Stomach (tissue), 9 donors: ENCODE results near the gene GLB1L3. TPM values are rescaled to one million over a fixed set of nuclear protein-coding genes. Genes with fewer than 3 reads are reported as not detected.
"Not testable (repeated sequence)": the region's sequence is repeated elsewhere in the genome, so short reads cannot be mapped to it uniquely, and the experiment has no call there.

Experiments
- DNase-seq, 2 donors: peaks; one replicate each; pipeline versions ENCODE4 v3.0.0 to v3.0.0-alpha.2; 2013 to 2019
- H3K27ac ChIP-seq, 5 donors: fragments of 200-600 bp in 4 of 5; sonication (generic) in 4 of 5; one replicate each; pipeline ENCODE4 v1.5.1; 2013 to 2019; ENCODE audit warnings: mild to moderate bottlenecking in 1 of 5, moderate library complexity in 1 of 5
- H3K27me3 ChIP-seq, 3 donors: fragments of 200-600 bp; sonication (generic); one replicate each; pipeline ENCODE4 v1.5.1; 2017 to 2019; ENCODE audit warnings: mixed run types in 1 of 3
- H3K36me3 ChIP-seq, 4 donors: fragments of 200-600 bp; sonication (generic); 1 replicate in 3 of 4; 2 replicates in 1 of 4; pipeline ENCODE4 v1.5.1; 2016 to 2019
- H3K4me1 ChIP-seq, 4 donors: fragments of 200-600 bp; sonication (generic); one replicate each; pipeline ENCODE4 v1.5.1; 2016 to 2019
- H3K4me3 ChIP-seq, 4 donors: fragments of 200-600 bp; sonication (generic) in 3 of 4; one replicate each; pipeline ENCODE4 v1.5.1; 2016 to 2019; ENCODE audit warnings: mild to moderate bottlenecking in 1 of 4
- H3K9me3 ChIP-seq, 4 donors: fragments of 200-600 bp; sonication (generic); one replicate each; pipeline ENCODE4 v1.5.1; 2016 to 2019
- CTCF ChIP-seq, 7 experiments: fragments of 450-650 bp in 4 of 7; fragments of 200-600 bp in 3 of 7; sonication (generic) in 3 of 7; IDR thresholded peaks; one replicate each; pipeline ENCODE4 v1.5.1; 2016 to 2019; ENCODE audit warnings: antibody characterized with exemption in 7 of 7, control low read depth in 2 of 7, mild to moderate bottlenecking in 1 of 7
- EP300 ChIP-seq: sonication (generic); formaldehyde crosslinking; IDR thresholded peaks from one replicate; pipeline ENCODE4 v1.6.1; 2017; ENCODE audit warnings: antibody characterized with exemption
- POLR2A ChIP-seq, 4 donors: fragments of 450-650 bp; IDR thresholded peaks; one replicate each; pipeline ENCODE4 v1.6.1; 2016; ENCODE audit warnings: antibody characterized with exemption in 4 of 4, control low read depth in 2 of 4, mild to moderate bottlenecking in 1 of 4, moderate library complexity in 1 of 4
- POLR2AphosphoS5 ChIP-seq, 3 donors: sonication (generic); formaldehyde crosslinking; IDR thresholded peaks; one replicate each; pipeline ENCODE4 v1.6.1; 2016; ENCODE audit warnings: antibody characterized with exemption in 3 of 3
- WGBS, 5 donors: extraction: QIAGEN DNeasy Blood & Tissue Kit in 3 of 5; methylation state at CpG; one replicate each; pipeline versions ENCODE4 v1.1.5 to v1.1.7; 2013 to 2018; 5-methylcytosine and 5-hydroxymethylcytosine counted together
- intact Hi-C: fragments of 100-400 bp; cut with DNase I; formaldehyde crosslinking; loops from one replicate; pipeline ENCODE4 v1.15.1; 2023; ENCODE audit warnings: low total_unique reads
- polyA plus RNA-seq, 3 donors: library from polyadenylated mRNA; stranded (reverse); fragments of 200-250 nt; gene quantifications; one replicate each; pipeline ENCODE4 v1.2.3, GENCODE V29; 2013
- total RNA-seq, 5 donors: library from RNA; depleted of rRNA; stranded (reverse); fragments of >200 nt; gene quantifications; one replicate each; pipeline versions ENCODE4 v1.1.0 to v1.2.3, GENCODE V29; 2014 to 2016
- donor health status: healthy with polysubstance abuse.
- donor health status: Bipolar disorder and iron deficiency.
- donor health status: healthy.

GLB1L3 gene
- total and polyA plus RNA-seq, 8 donors: 0.08 TPM; not detected in 7

- no peaks in the 10 kb centered on the region for H3K4me1 ChIP-seq
- no peak for DNase-seq
- H3K36me3 ChIP-seq: no peaks in the 10 kb centered on the region
- intact Hi-C loops: no loop called here
- H3K4me3 ChIP-seq: no peak overlapping the region
- TF ChIP-seq POLR2AphosphoS5 (IDR thresholded peaks at IDR 0.05): no peak
- TF ChIP-seq POLR2A (IDR thresholded peaks at IDR 0.05): no peak
- TF ChIP-seq CTCF (IDR thresholded peaks at IDR 0.05): no peak
- no peak for TF ChIP-seq EP300
- H3K27me3 ChIP-seq: no peaks in the 10 kb centered on the region
- H3K27ac ChIP-seq: no peak overlapping the region
- H3K9me3 ChIP-seq: no peaks in the 10 kb centered on the region
- WGBS, 5 donors: 91 to 94% (median 92%) methylated on average over 23 to 30 of the region's 30 CpGs
Observed at GRCh38 chr11:134342572-134343340, 66.6 kb downstream of the GLB1L3 start.

GRCh38 chr11:134343646-134344045 lies 67.5 kb downstream of the GLB1L3 start:
- no peaks in the 10 kb centered on the region for H3K36me3 ChIP-seq
- intact Hi-C loops: no loop called here
- no peaks in the 10 kb centered on the region for H3K4me1 ChIP-seq
- no peak overlapping the region for H3K27ac ChIP-seq
- H3K27me3 ChIP-seq: no peaks in the 10 kb centered on the region
- DNase-seq: no peak
- no peaks in the 10 kb centered on the region for H3K9me3 ChIP-seq
- 85 to 89% (median 85%) methylated on average over 15 of the region's 15 CpGs for WGBS, 5 donors
- no peak for TF ChIP-seq EP300
- TF ChIP-seq POLR2AphosphoS5 (IDR thresholded peaks at IDR 0.05): no peak
- no peak for TF ChIP-seq POLR2A (IDR thresholded peaks at IDR 0.05)
- TF ChIP-seq CTCF (IDR thresholded peaks at IDR 0.05): no peak
- no peak overlapping the region for H3K4me3 ChIP-seq

GRCh38 chr11:134344497-134345236 lies 68.5 kb downstream of the GLB1L3 start:
- DNase-seq, H3K4me1 ChIP-seq, H3K36me3 ChIP-seq, H3K27ac ChIP-seq, H3K9me3 ChIP-seq, intact Hi-C loops, H3K27me3 ChIP-seq, H3K4me3 ChIP-seq: not testable (repeated sequence)
- WGBS, 5 donors: 88 to 94% (median 89%) methylated on average over 10 to 27 of the region's 28 CpGs

- no peaks in the 10 kb centered on the region for H3K4me1 ChIP-seq
- H3K9me3 ChIP-seq: no peaks in the 10 kb centered on the region
- H3K4me3 ChIP-seq: no peak overlapping the region
- intact Hi-C loops: no loop called here
- no peaks in the 10 kb centered on the region for H3K36me3 ChIP-seq
- H3K27me3 ChIP-seq: no peaks in the 10 kb centered on the region
- H3K27ac ChIP-seq: no peak overlapping the region
- no peak for DNase-seq
- WGBS, 5 donors: 84 to 93% (median 88%) methylated on average over 4 of the region's 4 CpGs
- TF ChIP-seq POLR2A (IDR thresholded peaks at IDR 0.05): no peak
- no peak for TF ChIP-seq EP300
- no peak for TF ChIP-seq CTCF (IDR thresholded peaks at IDR 0.05)
- no peak for TF ChIP-seq POLR2AphosphoS5 (IDR thresholded peaks at IDR 0.05)
Observed at GRCh38 chr11:134345237-134345550, 69.0 kb downstream of the GLB1L3 start.
